Activated gamma-delta T cell treated with Interleukin-2 at 50 U/mL for 16 hours (primary cell): ENCODE measurements around the gene NOXA1.
"Not testable (repeated sequence)": the region's sequence is repeated elsewhere in the genome, so short reads cannot be mapped to it uniquely, and the experiment has no call there.

ENCODE experiments used
- DNase-seq: peaks from one replicate; pipeline ENCODE4 v3.0.0-alpha.2; 2020

The NOXA1 gene

DNA sequence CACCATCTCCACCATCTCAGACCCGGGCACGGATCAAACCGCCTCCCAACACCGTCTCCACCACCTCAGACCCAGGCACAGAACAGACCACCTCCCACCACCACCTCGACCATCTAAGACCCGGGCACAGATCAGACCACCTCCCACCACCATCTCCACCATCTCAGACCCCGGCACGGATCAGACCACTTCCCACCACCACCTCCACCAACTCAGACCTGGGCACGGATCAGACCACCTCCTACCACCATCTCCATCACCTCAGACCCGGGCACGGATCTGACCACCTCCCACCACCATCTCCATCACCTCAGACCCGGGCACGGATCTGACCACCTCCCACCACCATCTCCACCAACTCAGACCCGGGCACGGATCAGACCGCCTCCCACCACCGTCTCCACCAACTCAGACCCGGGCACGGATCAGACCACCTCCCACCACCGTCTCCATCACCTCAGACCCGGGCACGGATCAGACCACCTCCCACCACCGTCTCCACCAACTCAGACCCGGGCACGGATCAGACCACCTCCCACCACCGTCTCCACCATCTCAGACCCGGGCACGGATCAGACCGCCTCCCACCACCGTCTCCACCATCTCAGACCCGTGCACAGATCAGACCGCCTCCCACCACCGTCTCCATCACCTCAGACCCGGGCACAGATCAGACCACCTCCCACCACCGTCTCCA is 43.3 kb downstream of the NOXA1 start:
- not testable (repeated sequence) for DNase-seq

DNA sequence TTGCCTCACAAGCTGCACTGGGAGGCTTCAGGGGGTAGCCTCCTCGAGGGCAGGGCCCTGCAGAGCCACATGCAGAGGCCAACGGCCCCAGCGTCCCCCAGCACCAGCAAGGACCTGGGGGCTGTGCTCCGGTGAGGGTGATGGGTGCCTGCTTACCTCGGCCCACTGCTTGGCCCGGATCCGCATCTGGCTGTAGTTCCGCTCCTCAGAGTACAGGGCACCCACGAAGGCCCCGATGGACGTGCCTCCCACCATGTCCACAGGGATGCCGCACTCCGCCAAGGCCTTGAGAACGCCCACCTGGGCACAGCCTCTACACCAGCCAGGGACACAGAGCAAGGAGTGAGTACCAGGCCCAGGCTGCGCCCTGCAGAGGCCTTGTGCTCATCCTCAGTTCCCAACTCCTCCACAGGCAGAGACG is 44.0 kb downstream of the NOXA1 start:
- no peak for DNase-seq

- DNase-seq: no peak
These were observed 44.7 kb downstream of the NOXA1 start for GRCh38 chr9:137467896-137468295.

DNA sequence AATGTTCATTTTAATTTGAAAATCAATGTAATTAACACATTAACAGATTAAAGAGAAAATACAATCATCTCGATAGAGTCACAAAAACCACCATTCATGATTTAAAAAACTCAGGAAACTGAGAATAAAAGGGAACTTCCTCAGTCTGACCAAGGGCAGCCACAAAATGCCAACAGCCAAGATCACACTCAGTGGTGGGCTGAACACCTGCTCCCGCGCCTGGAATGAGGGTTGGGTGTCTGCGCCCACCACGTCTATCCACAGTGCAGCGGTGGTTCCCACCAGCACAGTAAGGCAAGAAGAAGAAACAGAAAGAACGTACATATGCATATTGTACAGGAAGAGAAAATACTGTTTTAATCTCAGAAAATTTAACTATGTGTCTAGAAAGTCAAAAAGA is 47.6 kb downstream of the NOXA1 start:
- no peak for DNase-seq

DNA sequence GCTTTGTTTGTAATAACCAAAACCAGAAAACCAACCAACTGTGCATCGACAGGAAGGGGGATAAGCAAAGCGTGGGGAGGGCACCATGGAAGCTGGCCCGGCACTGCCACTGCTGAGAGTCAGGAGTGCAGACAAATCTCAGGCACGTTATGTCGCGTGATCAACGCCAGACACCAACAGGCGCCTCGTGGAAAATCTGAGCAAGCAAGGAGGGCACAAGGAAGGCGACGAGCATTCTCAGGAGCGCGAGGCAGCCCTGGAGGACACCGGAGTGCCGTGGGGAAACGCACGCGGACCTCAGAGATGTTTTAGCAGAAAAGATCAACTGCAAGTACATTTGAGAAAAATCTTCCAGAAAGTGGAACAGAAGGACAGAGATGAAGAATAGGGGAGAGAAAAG is 51.1 kb downstream of the NOXA1 start:
- no peak for DNase-seq

DNA sequence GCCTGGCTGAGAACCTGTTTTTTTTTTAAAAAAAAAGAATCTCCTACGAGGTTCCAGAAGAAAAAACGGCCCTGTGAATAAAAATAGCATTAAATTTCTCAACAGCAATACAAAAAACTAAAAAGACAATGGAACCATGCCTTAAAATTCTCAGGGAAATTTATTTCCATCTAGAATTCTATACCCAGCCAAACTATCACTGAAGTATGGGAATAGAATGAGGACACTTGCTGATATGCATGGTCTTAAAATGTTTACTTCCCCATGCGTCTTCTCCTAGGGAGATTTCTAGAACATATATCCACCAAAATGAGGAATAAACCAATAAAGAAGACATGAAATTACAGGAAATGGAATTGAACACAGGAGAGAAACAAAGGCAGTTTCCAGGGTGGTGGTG is 52.5 kb downstream of the NOXA1 start:
- DNase-seq: no peak

GRCh38 chr9:137476856-137477255 is 53.7 kb downstream of the NOXA1 start:
- DNase-seq: no peak

DNA sequence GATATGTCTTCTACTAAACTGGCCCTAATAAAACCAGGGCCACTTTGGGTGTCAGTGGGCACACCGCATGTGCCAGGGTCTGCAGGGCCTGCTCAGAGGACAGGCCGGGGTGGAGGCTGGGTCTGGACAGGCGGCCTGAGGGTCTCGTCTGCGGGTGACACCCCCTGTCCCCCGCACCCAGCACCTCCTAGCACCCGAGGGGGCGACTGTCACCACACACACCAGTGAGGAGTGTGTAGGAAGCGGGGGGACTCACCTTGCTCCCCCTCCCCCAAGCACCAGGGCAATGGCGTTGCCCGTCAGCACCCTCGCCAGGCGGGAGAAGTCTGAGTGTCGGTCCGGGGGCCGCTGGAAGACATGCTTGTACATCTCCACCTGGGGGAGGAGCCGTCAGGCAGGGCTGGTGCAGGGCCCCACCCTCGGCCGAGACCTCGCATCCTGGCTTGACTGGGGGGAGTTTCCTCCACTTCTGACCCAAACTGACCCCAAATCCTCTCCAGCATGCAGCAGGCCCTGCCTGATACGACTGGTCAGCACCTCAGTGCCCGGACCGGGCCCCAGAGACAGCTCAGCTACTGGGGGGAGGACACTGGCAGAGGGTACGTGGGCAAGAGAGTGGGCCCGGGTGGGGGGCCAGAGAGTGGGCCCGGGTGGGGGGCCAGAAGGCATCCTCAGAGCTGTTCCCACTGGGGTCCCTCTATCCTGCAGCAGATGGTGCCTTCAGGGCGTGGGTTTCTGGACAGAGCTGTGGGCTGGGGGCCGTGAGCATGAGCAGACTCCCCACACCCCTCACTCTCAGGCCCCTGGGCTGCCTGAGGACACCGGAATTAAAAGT is 54.8 kb downstream of the NOXA1 start:
- no peak for DNase-seq

GRCh38 chr9:137478613-137478961 is 55.4 kb downstream of the NOXA1 start:
- DNase-seq: no peak

DNA sequence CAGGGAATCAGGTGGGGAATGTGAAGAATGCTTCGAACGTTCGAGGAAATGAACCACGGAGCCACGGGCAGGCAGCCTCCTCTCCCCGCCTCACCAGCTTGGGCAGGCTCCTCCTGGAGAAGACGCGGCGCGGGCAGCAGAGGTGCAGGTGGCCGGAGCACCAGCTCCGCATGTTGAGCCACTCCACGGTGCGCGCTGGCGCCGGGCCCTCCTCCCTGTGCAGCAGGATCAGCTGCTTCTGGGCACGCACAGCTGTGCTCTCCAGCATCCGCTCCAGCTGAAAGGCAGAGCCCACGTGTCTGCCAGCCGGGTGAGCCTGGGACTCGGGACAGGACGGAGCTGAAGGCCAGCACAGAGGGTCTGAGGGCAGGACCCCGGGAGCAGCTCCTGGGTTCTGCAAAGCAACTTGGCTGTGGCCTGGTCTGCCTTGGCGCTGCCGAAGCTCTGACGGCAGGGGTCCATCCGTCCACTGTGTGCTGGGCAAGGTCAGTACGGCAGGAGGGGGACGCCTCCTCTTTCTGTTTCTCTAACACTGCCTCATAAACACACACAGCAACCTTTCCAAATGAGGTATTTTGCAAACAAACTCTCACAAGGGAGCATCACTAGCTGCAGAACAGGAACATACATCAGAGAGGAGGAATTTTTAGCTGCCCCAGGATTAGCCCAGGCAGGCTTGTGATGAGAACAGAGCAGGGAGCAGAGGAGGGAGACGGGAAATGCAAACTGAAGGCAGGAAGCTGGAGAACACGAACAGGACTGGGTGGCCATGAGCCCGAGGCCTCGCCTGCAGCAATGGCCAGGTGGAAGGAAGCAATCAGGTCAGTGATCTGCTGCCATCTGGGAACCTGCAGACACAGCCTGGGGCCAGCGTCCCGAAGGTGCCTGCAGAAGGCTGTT is 56.0 kb downstream of the NOXA1 start:
- DNase-seq: no peak

- no peak for DNase-seq
These were observed 56.9 kb downstream of the NOXA1 start for GRCh38 chr9:137479892-137480685.

DNA sequence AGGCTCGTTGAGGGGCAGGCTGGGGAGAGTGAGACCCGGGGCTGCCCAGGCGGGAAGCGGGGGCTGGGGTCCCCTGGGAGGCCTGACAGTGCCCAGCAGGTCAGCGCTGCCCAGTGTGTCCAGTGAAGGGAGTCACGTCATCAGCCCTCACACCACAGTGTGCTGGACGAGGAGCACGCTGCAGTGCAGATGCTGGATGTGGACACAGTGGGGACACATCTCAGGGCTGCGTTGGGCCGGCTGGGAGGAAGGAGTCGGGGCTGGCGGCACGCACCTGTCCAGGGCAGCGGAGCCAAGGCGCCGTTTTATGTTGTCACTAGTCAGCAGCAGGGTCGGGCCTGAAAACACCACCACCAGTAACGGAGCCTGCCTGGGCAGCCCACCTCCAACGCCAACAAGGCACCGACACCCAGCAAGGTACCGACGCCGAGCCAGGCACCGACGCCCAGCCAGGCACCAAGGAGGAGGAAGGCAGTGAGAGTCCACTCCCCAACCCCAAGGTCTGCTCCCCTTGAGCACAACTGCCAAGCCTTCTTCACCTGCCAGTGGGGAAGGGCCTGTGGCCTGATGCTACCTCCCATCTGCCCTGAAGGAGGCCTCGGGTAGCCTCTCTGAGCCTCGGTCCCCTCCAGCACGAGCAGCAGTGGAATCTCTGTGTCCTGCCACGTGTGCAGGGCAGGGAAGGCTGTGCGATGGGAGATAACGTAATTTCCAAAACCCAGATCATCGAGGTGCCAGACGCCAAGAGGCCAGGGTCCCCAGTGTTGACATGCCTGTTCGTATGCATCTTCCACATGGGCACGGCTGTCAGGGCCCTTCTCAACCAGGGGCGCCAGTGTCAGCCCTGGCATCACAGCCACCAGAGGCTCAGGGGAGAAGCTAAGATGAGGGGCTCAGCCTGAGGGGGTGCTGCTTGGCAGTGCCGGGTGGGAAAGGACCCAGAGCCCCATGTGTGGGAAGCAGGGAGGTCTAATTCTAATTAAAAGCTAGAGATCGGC is 57.8 kb downstream of the NOXA1 start:
- no peak for DNase-seq

DNA sequence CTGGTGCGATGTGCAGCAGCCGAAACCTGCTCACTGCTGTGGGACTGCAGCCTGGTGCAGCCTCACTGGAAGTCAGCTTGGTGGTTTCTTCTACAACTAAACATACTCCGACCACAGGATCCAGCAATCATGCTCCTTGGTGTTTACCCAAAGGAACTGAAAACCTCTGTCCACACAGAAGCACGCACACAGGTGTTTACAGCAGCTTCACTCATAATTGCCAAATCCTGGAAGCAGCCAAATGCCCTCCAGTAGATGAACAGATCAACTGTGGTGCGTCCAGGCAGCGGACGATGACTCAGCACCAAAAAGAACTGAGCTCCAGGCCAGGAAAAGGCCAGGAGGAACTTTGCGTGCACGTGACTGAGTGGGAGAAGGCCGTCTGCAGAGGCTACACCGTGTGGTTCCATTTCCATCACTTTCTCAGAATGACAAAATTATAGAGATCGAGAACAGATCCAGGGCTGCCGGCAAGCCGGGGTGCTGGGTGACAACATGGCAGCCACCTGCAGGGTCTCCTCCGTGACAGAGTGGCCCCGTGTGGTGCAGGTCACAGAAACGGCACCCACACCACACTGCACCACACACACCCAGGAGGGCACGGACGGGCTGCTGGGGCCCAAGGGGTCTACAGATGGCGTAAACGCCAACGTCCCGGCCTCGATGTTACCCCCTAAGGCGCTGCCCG is 59.0 kb downstream of the NOXA1 start:
- DNase-seq: no peak
